NT2/D1 (cell line): ENCODE results near the gene GLRA1.

Experiments used
- SUZ12 ChIP-seq: IDR thresholded peaks from 2 replicates; pipeline ENCODE4 v1.6.1; 2011; ENCODE audit not compliant: insufficient read length, insufficient read depth; ENCODE audit errors: extremely low read depth
- YY1 ChIP-seq: IDR thresholded peaks from 2 replicates; pipeline ENCODE4 v1.6.1; 2011; ENCODE audit not compliant: insufficient read length, insufficient read depth

GRCh38 chr5:151846765-151847164, 77.9 kb downstream of the GLRA1 start:
- TF ChIP-seq YY1 = no peak
- no peak for TF ChIP-seq SUZ12
